Thymus (tissue), 11 donors: ENCODE measurements around the gene TSSC4. TPM values are rescaled to one million over a fixed set of nuclear protein-coding genes. Genes with fewer than 3 reads are reported as not detected.

ENCODE experiments used
- DNase-seq, 9 donors: peaks; one replicate each; pipeline ENCODE4 v3.0.0-alpha.2; 2013; ENCODE audit warnings: low spot score in 9 of 9, low read depth in 6 of 9, missing footprints in 1 of 9
- H3K27ac ChIP-seq, 2 donors: one replicate each; pipeline ENCODE4 v1.5.1; 2013; ENCODE audit warnings: control low read depth in 1 of 2, low read depth in 1 of 2, low read length in 1 of 2, mild to moderate bottlenecking in 1 of 2, moderate library complexity in 1 of 2
- H3K27me3 ChIP-seq, 2 donors: one replicate each; pipeline ENCODE4 v1.5.1; 2013; ENCODE audit warnings: low read length in 1 of 2; ENCODE audit not compliant: control insufficient read depth in 2 of 2, insufficient read depth in 1 of 2
- H3K36me3 ChIP-seq, 2 donors: one replicate each; pipeline ENCODE4 v1.5.1; 2013; ENCODE audit warnings: low read length in 1 of 2, mild to moderate bottlenecking in 1 of 2, moderate library complexity in 1 of 2; ENCODE audit not compliant: control insufficient read depth in 2 of 2, insufficient read depth in 2 of 2
- H3K4me1 ChIP-seq, 2 donors: one replicate each; pipeline ENCODE4 v1.5.1; 2013; ENCODE audit warnings: low read length in 2 of 2; ENCODE audit not compliant: control insufficient read depth in 2 of 2, insufficient read depth in 2 of 2
- H3K4me3 ChIP-seq, 2 donors: one replicate each; pipeline ENCODE4 v1.5.1; 2013; ENCODE audit warnings: low read length in 2 of 2, control low read depth in 1 of 2, mild to moderate bottlenecking in 1 of 2
- H3K9me3 ChIP-seq, 2 donors: one replicate each; pipeline ENCODE4 v1.5.1; 2013; ENCODE audit warnings: low read length in 1 of 2, mild to moderate bottlenecking in 1 of 2; ENCODE audit not compliant: control insufficient read depth in 2 of 2, insufficient read depth in 1 of 2
- WGBS: extraction: QIAGEN DNeasy Blood & Tissue Kit; methylation state at CpG from one replicate; pipeline ENCODE4 v1.1.7; 2013; 5-methylcytosine and 5-hydroxymethylcytosine counted together
- polyA plus RNA-seq: library from polyadenylated mRNA; stranded (reverse); fragments of 200-250 nt; gene quantifications from one replicate; pipeline ENCODE4 v1.2.3, GENCODE V29; 2013
- total RNA-seq: library from RNA; stranded (reverse); fragments of 120-200 nt; gene quantifications from one replicate; pipeline ENCODE4 v1.2.4, GENCODE V29; 2013
- donor health status: healthy.

The TSSC4 gene
- total and polyA plus RNA-seq, 2 donors, result 56.8 to 62.0 TPM

DNA sequence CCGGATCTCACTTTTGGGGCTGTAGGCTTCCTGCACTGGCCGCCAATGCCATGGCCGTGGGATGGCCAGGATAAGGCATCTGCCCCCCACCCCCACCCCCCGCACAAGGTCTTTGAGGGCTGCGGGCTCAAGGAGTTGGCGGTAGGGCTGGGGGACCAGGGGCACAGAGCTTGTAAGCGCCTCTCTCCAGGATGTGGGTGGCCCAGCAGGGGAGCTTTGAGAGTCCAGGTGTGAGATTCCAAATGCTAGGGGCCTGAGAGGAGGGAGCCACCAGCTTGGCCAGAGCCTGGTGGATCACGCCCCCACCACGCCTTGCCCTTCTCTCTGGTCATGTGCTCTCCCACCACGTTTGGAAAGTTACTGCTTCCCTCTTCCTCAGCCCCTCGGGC, 18.4 kb upstream of the TSSC4 start:
- DNase-seq, result peak in 1 of 9 donors; percentile 16

DNA sequence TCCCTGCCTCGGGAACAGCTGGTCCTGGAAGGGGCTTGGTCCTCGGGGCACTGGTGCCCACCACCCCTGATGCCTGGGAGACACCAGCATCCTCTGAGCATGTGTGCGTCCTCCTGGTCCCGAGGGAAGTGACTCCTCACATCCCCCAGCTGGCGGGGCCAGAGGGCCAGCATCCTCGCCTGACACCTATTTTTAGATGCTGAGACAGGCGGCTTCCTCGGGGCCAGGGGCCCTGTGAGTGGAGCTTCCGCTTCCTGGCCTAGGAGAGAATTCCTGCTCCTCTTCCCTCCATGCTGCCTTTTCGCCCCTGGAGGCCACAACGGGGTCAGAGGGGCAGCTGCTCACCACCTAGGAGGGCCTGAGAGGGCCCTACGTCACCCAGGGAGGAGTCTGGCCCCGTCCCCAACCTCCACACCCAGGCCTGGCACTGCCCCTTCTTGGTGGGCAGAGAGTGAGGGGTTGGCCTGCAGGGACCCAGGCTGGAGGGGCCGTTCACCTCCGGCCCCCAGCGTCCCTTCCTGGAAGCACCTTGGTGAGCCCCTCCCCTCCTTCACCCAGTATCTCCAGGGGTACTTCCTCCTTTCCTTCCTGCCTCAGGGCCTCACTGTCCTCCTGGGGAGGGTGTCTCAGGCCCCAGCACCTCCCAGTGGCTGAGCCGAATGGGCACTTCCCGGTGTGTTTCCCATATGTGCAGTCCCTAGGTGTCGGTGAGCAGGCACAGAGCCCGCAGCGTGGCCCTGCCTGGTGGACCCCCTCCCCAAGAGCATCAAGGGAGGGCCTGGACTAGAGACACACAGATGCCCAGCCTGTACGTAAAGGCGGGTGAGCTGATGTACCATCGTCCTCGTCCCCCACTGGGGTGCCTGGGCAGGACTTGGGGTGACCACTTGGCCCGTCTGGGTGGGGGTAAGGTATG, 17.4 kb upstream of the TSSC4 start:
- DNase-seq, result no peak
- Histone ChIP-seq H3K36me3 (peaks cover 6 to 20% of the 10 kb centered on the region in 2 donors), H3K27ac (peak overlapping the region in 1 of 2 donors; percentile 36), H3K27me3 (no peaks in the 10 kb centered on the region), H3K4me3 (no peak overlapping the region), H3K9me3 (peaks cover 1 to 9% of the 10 kb centered on the region in 2 donors), H3K4me1 (peaks cover 56 to 90% of the 10 kb centered on the region in 2 donors)
- 81% methylated on average over 26 of the region's 26 CpGs for WGBS

More for the DNA sequence above, 18.4 kb upstream of the TSSC4 start:
- H3K27ac ChIP-seq, result no peak overlapping the region
- H3K36me3 ChIP-seq, result peaks cover 2 to 20% of the 10 kb centered on the region in 2 donors
- H3K4me1 ChIP-seq, result peaks cover 46 to 82% of the 10 kb centered on the region in 2 donors
- WGBS, result 73% methylated on average over 11 of the region's 11 CpGs
- H3K4me3 ChIP-seq, result no peak overlapping the region
- H3K27me3 ChIP-seq, result no peaks in the 10 kb centered on the region
- H3K9me3 ChIP-seq, result peaks cover 1 to 9% of the 10 kb centered on the region in 2 donors

GRCh38 chr11:2383852-2384804, 16.4 kb upstream of the TSSC4 start:
- no peaks in the 10 kb centered on the region for H3K27me3 ChIP-seq
- no peak for DNase-seq
- peaks cover 1 to 9% of the 10 kb centered on the region in 2 donors for H3K9me3 ChIP-seq
- no peak overlapping the region for H3K4me3 ChIP-seq
- H3K36me3 ChIP-seq, result peaks cover 10 to 20% of the 10 kb centered on the region in 2 donors
- WGBS, result 88% methylated on average over 33 of the region's 33 CpGs
- peaks cover 57 to 91% of the 10 kb centered on the region in 2 donors for H3K4me1 ChIP-seq
- H3K27ac ChIP-seq, result peak overlapping the region; percentile 18 to 88

DNA sequence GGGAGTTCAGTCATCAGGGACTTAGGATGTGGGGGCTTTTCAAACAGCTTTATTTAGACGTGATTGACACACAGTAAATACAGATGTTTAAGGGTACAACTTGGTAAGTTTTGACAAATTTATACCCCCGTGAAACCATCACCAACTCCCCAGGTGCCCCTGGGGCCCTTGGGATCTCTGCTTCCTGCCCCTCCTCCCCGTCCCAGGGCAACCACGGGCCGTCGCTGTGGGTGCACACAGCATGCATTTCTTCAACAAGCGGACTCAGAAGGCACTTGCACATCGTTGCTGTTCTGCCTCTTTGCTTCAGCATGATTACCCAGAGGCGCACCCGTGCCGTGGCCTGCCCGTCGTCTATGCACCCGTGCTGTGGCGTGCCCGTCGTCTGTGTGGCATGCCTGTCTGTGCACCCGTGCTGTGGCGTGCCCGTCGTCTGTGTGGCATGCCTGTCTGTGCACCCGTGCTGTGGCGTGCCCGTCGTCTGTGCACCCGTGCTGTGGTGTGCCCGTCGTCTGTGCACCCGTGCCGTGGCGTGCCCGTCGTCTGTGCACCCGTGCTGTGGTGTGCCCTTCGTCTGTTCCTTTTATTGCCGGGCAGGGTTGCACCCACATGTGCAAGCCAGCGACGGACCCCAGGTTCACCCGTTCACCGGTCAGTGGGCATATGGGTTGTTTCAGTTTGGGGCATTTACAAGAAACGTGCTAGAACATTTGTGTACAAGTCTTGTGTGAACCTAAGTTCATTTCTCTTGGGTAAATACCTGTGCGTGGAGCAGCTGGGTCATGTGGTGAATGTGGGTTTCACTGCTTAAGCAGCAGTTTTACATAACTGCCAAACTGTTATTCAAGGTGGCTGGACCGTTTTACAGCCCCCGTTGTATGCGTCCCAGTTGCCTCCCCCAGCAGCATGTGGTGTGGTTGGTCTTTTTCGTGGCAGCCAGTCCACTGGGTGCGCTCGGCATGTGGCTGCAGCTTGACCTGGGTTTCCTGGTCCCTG, 15.1 kb upstream of the TSSC4 start:
- peak in 4 of 9 donors; percentile 43 to 76 (median 46) for DNase-seq
- Histone ChIP-seq H3K36me3 (peaks cover 12 to 16% of the 10 kb centered on the region in 2 donors), H3K27me3 (no peaks in the 10 kb centered on the region), H3K4me1 (peaks cover 58 to 96% of the 10 kb centered on the region in 2 donors), H3K27ac (peak overlapping the region; percentile 6 to 88), H3K4me3 (no peak overlapping the region), H3K9me3 (peaks cover 1 to 9% of the 10 kb centered on the region in 2 donors)
- WGBS, result 49% methylated on average over 48 of the region's 48 CpGs

DNA sequence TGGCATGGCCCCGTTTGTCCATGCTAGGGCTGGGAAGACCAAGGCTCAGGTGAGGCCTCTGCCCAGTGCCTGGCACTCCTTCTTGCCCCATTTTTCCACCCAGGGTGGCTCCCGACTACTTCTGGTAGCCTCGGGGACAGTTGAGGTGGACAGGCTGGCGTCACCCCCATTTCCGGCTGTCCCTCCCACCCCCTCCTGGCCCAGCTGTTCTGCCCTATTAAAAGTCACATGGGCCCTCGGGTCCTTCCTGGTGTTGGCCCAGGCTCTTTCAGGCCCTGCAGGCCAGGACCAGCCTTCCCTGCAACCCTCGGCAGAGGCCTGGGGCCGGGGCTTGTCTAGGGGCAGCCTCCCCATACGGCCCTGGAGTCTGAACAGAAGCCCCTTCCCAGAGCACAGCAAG, 14.0 kb upstream of the TSSC4 start:
- 86% methylated on average over 9 of the region's 9 CpGs for WGBS

DNA sequence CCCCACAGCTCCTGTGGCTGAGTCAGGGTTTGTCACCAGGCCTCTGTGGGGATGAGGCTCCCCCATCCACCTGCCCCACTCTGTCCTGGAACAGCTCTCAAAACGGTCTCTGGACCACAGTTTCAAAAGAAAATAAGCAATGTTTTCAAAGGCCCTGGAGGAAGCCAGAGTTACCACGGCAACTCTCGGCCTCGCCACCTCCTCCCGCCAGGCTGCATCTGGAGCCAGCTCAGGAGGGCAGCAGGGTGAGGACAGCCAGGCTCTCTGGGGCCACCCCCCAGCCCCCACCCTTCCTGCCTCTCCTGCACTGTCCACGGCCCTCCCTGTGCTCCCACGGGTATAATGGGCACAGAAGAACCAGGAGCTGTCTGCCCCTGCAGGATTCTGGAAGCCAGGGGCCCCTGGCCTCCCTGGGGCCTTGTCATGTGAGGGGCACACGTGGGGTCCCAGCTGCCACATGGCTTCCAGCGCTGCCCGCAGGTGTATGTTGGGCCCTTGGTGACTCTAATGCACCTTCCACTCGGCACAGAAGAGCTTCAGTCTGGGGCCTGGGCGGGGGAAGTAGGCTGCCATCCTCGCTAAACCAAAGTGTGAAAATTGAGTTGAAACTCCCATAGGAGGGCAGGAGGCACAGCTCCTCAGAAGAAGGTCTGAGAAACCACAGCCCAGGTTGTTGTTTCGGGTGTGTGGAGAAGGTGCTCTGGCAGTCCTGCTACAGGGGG, 13.1 kb upstream of the TSSC4 start:
- peak in 2 of 9 donors; percentile 38 to 67 for DNase-seq
- Histone ChIP-seq H3K27me3 (no peaks in the 10 kb centered on the region), H3K27ac (peak overlapping the region; percentile 53 to 88), H3K4me3 (no peak overlapping the region), H3K36me3 (peaks cover 17 to 33% of the 10 kb centered on the region in 2 donors), H3K4me1 (peaks cover 58 to 81% of the 10 kb centered on the region in 2 donors), H3K9me3 (no peaks in the 10 kb centered on the region)
- WGBS, result 12% methylated on average over 14 of the region's 14 CpGs

More for the DNA sequence above, 14.0 kb upstream of the TSSC4 start:
- DNase-seq, result no peak
- no peaks in the 10 kb centered on the region for H3K27me3 ChIP-seq
- H3K4me1 ChIP-seq, result peaks cover 63 to 89% of the 10 kb centered on the region in 2 donors
- H3K4me3 ChIP-seq, result no peak overlapping the region
- peak overlapping the region in 1 of 2 donors; percentile 88 for H3K27ac ChIP-seq
- peaks cover 10 to 25% of the 10 kb centered on the region in 2 donors for H3K36me3 ChIP-seq
- H3K9me3 ChIP-seq, result peaks cover 0 to under 1% of the 10 kb centered on the region in 2 donors

GRCh38 chr11:2388431-2389376, 11.8 kb upstream of the TSSC4 start:
- Histone ChIP-seq H3K9me3 (no peaks in the 10 kb centered on the region), H3K27ac (peak overlapping the region; percentile 60 to 88), H3K27me3 (no peaks in the 10 kb centered on the region), H3K4me3 (no peak overlapping the region), H3K36me3 (peaks cover 19 to 44% of the 10 kb centered on the region in 2 donors), H3K4me1 (peaks cover 58 to 68% of the 10 kb centered on the region in 2 donors)
- 80% methylated on average over 15 of the region's 15 CpGs for WGBS
- peak in 1 of 9 donors; percentile 57 for DNase-seq
